Thyroid gland (tissue), 4 donors: ENCODE data around the gene KLHL34.

ENCODE experiments used
- CTCF ChIP-seq, 6 experiments: fragments of 200-600 bp in 3 of 6; fragments of 450-650 bp in 3 of 6; sonication (generic) in 3 of 6; IDR thresholded peaks; one replicate each; pipeline ENCODE4 v1.5.1; 2016 to 2019; ENCODE audit warnings: antibody characterized with exemption in 6 of 6, mild to moderate bottlenecking in 2 of 6, inconsistent platforms in 1 of 6, moderate library complexity in 1 of 6
- POLR2A ChIP-seq, 2 donors: fragments of 450-650 bp; IDR thresholded peaks; one replicate each; pipeline ENCODE4 v1.6.1; 2017; ENCODE audit warnings: antibody characterized with exemption in 2 of 2, mild to moderate bottlenecking in 2 of 2, moderate library complexity in 1 of 2

DNA sequence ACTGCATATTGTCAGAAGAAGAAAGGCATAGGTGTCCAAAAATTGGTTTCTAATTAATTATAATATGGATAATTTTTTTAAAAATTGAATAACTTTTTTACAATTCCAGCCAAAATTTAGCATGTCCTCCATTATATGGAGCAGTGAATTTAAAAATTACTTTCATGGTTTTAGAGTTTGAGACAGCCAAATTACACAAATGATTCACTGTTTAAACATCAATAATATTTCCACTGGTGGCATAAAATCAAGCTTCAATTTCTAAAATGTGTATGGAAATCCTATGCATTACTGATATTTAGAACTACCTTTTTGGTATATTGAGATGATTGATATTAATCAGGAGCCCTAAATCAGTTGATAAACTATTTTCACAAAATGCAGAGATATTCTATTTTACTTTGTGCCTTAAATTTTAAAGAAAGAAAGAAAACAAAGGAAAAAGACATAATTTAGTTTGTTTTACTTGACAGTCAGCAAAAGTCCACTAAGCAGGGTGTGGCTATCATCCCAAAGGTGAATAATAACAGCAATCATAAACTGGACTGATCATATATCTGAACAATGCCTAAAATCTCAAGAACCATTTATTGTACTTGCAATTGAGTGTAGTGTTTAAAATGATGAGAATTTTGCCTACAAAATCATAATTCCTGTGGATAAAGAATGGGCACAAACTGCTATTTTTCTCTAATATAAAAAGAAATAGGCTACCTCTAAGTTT is 34.2 kb downstream of the KLHL34 start:
- TF ChIP-seq CTCF (IDR thresholded peaks at IDR 0.05) (no peak), POLR2A (IDR thresholded peaks at IDR 0.05) (no peak)
